Left forelimb (tissue), 1 donor: ENCODE data around the gene TRRAP.

Source experiments
- DNase-seq: peaks from one replicate; pipeline ENCODE4 v3.0.0-alpha.2; 2018; ENCODE audit warnings: low spot score

TRRAP gene

DNA sequence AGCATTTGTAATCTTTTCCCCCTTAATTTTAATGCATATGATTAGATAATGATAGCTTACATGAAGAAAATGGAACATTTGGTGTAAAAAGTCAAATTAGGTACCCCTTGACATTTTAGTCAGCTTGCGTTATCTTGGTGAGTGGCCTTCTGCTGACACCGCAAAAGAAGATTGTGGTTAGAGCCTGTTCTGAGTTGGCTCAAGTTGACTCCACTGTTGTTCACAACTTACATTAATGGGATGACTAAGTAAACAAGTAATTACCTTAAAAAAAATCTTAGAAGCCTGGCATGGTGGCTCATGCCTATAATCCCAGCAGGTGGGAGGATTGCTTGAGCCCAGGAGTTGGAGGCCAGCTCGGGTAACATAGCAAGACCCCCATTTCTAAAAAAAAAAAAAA, 24.2 kb downstream of the TRRAP start:
- DNase-seq = no peak

DNA sequence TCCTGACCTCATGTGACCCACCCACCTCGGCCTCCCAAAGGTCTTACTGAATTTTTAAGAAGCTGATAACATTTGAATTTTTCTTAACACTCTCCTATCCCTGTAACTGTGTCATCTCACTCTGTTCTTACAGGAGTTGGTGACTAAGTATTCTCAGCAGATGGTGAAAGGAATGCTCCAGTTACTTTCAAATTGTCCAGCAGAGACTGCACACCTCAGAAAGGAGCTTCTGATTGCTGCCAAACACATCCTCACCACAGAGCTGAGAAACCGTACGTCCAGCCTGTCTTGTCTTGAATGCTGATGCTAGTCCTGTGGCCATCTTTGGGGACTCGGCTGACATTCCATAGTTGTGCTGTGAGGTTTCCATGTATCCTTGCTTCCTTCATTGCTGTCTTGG, 24.9 kb downstream of the TRRAP start:
- DNase-seq = no peak

DNA sequence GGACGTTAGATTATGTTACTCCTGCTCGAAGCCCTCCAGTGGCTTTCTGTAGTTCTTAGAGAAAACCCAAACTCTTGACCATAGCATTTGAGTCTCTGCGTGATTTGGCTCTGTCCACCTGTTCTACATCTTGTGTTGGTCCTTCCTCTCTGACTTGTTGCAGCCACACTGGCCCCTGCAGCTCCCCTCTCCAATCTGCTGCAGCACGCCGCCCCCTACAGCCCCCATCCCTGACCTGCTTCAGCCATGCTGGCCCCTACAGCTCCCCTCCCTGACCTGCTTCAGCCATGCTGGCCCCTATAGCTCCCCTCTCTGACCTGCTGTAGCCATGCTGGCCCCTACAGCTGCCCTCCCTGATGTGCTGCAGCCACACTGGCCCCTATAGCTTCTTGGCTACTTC, 29.2 kb downstream of the TRRAP start:
- DNase-seq = no peak

DNA sequence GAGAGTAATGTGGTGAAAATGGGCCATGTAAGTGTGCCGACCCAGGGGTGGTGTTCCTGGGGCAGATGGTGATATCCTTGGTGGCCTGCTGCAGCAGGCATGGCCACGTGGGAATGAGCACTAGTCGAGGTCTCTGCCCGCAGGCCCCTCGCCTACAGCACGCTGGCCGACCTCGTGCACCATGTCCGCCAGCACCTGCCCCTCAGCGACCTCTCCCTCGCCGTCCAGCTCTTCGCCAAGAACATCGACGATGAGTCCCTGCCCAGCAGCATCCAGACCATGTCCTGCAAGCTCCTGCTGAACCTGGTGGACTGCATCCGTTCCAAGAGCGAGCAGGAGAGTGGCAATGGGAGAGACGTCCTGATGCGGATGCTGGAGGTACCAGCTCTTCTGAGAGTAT, 30.3 kb downstream of the TRRAP start:
- DNase-seq = no peak

DNA sequence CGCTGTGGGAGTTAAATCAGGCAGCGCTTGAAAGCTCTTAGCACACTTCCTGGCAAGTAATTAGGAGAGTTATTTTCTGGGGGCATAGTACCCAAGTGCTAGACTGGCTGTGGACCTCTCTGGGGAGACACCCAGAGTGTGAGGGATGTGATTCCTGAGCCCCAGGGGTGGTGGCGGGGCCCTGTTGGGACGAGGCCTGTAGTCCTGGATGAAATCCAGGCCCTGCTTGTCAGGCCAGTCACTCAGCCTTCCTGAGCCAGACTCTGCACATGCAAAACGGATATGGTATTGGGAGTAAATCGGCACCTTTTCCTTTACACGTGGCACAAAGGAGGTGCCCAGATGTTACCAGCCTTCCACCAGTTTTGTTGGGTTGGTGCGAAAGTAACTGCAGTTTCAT, 31.2 kb downstream of the TRRAP start:
- no peak for DNase-seq

DNA sequence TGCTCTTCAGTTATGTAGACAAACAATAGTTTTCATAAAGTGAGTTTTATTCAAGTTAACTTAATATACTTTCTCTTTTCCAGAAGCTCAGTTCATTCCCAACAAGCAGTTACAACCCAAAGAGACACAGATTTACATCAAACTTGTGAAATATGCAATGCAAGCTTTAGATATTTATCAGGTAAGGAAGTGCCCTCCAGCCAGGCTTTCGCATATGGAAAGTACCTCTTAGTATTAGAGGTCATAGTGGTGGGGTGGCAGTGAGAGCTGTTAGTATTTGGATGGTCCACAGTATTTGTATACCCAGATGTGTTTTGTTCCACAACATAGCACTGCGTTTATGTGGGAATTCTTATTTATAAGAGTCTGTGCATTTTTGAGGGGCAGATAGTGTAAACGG, 32.1 kb downstream of the TRRAP start:
- DNase-seq = no peak

DNA sequence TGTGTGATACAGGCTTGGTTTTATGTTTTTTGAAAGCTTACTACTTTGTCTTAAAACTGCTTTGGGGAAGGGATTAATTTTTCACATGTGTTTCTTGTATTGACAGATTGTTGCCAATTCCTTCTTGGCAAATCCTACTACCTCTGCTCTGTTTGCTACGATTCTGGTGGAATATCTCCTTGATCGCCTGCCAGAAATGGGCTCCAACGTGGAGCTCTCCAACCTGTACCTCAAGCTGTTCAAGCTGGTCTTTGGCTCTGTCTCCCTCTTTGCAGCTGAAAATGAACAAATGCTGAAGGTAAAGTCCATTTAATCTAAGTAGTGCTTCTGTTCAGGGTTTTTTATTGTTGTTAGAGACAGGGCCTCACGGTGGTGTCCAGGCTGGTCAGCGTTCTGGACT, 33.6 kb downstream of the TRRAP start:
- DNase-seq = no peak

DNA sequence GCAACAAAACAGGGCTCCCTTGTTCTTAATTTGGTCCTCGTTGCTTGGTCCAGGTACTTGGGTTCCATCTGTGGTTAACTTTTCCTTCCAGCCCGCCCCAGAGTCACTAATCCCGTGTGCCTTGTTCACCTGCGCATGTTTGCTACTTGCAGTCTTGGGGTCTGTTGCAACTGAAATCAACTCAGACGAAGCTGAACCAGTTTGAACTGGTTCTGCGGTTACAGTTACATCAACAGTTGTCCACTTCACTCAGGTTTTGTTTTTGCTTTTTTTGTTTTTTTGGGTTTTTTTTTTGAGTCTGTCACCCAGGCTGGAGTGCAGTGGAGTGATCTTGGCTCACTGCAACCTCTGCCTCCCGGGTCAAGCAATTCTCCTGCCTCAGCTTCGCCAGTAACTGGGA, 34.7 kb downstream of the TRRAP start:
- DNase-seq = no peak

DNA sequence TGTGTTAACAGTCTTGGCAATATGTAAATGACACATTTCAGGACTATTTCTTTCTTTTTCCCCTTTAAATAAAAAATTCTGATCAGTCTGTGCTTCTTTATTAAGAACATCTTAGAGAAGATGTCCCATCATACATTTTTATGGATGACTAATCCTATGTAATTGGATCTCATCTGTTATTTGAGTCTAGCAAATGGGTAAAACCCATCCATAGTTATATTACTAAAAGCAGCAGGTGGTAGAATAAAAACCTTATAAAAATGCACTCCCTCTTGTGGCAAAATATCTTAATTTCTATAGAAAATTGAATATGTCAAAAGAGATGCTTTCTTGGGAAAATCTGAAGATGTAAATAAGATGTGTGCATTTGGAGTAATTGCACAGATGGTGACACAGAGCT, 35.3 kb downstream of the TRRAP start:
- DNase-seq = no peak

DNA sequence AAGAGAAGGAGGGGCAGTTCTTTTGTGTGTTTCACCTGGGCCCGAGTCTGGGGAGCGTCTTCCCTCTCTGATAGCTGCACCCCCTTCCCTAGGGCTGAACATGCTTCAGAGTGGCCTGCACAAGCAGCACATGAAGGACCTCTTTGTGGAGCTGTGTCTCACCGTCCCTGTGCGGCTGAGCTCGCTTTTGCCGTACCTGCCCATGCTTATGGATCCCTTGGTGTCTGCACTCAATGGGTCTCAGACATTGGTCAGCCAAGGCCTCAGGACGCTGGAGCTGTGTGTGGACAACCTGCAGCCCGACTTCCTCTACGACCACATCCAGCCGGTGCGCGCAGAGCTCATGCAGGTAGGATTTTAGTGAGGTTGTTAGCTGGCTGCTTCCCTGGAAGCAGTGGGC, 39.0 kb downstream of the TRRAP start:
- peak; percentile 50 for DNase-seq

DNA sequence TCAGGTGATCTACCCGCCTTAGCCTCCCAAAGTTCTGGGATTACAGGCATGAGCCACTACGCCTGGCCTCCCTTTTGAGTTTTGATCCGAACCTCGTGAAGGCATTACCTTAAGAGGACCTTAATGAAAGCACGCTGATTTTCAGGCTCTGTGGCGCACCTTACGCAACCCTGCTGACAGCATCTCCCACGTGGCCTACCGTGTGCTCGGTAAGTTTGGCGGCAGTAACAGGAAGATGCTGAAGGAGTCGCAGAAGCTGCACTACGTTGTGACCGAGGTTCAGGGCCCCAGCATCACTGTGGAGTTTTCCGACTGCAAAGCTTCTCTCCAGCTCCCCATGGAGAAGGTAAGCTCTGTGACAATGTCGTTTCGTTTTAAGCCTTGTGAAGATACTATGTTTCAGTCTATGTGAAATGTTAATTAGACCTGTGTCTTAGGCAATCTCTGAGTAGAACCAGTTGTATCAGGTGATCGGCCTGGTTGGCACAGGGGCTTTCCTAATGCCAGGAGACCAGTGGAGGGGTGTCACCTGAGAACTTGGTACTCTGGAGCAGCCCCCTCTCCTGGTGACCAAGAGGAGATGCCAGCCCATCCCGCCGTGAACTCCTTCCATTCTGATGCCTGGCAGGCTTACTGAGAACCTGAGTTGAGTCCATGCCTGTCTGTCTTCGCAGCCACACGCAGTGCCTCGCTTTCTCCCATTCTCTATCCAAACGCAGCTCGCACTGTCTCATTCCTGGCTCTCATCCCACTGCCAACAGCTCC, 43.5 kb downstream of the TRRAP start:
- DNase-seq = peak; percentile 23

DNA sequence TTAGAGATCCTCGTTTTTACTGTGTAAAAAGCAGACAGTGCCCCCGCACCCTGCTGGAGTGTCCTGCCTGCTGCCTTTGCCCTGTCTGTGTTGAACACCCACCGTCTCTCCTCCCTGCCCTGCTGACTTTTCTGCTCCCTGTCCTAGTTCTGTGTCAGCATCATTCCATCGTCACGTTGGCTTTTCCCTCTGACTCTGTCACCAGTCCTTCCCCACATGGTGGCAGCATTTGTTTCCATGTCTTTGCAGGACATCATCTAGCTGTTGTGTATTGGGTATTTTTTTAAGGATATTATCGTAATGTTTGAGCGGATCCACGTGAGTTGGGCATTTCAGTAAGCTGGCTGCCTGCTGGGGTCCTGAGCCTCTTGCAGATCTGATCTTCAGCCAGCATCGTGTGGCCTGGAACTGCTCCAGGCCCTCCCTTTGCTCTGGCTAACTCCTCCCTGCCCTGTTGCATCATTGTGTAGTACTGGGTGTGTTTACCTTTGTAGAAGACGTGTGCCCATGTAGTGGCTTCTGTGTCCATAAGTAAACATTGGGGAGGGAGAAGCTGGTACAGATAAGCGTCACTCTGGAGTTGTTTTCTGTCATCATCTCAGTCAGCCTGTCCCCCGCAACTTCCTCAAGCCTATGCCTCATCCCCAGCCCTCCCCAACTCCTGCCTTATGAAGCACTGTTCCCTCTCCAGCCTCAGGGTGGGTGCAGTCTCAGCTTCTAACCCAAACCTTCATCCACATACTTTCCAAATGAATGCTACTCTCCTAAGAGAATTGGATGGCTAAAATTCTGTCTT, 44.3 kb downstream of the TRRAP start:
- peak; percentile 12 for DNase-seq

DNA sequence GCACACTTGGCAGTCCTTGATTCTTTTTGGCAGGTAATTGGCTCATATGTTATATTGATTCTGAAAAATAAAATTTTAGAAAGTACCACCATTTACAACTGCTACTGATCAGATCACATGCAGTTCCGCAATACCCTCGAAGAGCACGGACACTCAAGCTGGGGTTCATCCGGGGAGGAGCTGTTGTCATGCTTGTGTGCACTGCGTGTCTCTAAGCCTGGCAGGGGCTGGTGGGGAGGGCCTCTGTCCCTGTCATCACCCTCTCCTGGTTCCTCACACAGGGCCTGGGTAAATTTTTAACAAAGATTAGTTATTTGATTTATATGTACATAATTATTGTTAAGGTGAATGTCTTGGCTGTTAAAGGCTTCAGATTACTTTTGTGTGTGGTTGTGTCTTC, 45.2 kb downstream of the TRRAP start:
- peak; percentile 3 for DNase-seq

DNA sequence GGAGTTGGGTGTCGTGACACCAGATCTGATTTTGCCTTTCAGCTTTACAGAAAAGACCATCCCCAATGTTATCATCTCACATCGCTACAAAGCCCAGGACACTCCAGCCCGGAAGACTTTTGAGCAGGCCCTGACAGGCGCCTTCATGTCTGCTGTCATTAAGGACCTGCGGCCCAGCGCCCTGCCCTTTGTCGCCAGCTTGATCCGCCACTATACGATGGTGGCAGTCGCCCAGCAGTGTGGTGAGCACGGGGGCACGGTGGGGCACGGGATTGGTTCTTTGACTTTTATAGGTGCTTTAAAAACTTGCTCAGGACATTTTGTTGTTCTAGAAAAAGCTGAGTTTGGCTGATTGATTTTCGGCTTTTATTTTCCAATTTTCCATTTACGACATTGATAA, 48.8 kb downstream of the TRRAP start:
- DNase-seq = no peak

DNA sequence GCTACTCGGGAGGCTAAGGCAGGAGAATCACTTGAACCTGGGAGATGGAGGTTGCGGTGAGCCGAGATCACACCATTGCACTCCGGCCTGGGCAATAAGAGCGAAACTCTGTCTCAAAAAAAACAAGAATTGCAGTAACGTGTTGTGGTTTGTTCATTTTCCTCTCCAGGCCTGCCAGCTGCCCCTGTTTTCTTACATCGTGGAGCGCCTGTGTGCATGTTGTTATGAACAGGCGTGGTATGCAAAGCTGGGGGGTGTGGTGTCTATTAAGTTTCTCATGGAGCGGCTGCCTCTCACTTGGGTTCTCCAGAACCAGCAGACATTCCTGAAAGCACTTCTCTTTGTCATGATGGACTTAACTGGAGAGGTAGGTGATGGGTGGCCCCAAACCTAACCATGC, 52.1 kb downstream of the TRRAP start:
- DNase-seq = peak; percentile 14

DNA sequence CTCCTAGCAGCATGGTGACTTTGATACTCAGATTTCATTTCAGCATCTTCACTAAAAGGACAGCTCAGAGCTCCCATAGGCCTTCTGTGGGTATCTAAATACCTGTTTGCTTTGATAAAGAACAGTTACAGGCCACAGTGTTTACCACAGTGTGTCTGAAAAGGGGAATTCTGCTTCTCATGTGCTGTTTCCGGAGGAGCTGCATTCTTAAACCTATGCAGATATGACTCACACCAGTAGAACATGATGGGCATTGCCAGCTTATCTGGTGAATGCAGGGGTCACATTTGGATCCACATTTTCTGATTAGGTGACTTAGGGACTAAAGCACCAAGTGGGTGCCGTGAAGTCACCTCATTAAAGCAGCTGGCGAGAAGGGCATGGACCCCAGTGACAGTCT, 52.6 kb downstream of the TRRAP start:
- no peak for DNase-seq

DNA sequence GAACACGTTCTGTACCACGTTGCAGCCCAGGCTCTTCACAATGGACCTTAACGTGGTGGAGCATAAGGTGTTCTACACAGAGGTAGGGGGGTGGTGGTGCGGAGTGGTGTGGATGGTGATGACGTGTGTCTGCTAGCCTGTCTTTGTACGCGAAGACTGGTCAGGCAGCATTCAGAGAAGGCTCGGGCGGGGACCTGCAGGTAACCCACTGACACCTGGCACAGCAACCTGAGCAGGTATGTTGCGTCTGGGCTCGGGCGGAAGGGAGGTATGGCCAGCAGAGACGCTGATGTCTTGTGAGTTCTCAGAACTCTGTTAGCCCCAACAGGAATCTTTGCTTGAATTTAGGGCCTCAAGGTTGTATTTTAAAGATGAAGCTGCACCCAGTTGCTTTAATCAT, 55.0 kb downstream of the TRRAP start:
- DNase-seq = no peak

DNA sequence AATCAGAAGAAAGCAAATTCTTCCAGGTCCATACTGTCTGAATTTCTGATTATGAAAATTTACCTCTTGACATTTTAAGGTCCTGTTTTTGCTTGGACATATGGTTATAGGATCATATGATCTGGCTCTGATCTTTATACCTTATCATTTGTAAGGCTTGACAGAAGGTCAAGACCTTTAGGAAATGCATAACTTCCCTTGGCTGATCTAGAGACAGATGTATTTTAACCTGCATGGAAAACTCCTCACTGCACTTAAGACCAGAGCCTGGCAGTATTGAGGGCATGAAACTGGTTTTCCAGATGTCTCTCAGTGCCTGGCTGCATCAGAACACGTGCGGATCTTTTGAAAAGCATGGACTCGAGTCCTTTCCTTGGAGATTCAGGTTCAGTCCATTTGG, 55.9 kb downstream of the TRRAP start:
- no peak for DNase-seq

DNA sequence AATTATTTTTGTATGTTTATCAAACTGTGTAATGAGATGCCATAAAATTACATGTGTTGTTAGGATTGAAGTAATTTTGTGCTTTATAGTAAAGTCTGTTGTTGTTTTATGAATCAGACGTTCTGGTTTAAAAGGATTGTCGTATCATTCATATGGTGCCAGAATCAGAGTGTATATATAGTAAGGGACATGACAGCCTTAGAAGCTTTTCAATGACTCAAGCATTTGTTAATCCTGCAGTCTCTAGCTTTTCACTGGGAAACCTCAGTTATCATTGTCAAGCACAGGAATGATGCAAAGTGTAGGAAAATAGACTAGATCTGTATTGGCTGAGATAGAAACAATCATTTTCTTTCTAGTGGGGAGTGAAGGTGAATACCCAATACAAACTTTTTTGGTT, 57.5 kb downstream of the TRRAP start:
- no peak for DNase-seq

DNA sequence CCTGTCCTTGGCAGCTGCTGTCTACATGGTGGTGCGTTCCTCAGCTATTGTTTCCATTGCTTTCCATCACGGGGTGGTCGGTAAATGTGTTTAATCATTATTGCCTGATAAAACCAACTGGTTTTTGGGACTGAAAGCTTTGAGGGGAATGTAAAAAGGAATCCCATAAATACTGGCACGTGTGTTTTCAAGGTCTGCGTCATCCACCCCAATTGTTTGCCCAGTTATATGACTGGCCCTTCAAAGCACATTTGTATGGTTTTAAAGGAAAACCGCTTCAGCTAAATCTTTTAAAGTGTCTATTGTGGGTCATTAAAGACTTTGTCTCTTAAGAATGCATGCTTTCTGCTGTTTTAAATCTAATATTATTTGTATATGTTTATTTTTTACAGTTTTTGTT, 65.0 kb downstream of the TRRAP start:
- no peak for DNase-seq

DNA sequence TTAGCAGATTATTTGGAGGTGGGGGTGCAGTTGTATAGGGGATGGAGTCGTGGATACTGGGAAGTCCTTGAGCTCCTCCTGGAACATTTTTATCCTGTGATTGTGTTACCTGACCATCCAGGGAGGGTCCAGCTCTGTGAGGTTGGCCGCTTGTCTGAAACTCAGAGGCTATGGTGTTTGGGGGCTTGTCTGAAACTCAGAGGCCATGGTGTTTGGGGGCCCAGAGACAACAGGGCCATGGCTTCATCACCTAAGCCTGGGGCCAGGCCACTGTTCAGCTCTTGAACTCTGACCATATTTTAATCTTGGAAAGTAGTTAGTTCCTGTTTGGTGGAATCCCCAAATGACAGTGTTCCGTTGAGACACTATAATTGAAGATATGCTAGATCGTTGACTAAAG, 66.1 kb downstream of the TRRAP start:
- DNase-seq = no peak

DNA sequence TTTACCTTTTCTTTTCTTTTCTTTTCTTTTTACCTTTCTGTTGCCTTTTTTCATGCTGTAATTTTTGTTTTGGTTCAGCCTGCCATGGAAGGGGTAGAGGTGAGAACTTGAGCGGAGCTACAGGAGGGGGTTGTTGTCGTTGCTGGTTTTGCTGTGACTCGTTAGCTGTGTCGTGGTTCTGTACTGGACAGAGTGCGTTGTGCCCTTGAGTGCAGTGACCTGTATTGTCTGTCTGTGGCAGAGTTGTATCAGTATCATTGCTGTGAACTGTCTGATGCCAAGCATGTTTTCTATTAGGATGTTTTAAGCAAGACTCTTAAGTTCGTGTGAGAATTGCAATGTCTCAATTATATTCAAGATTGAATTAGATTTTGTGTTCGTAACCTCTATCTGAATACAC, 67.5 kb downstream of the TRRAP start:
- DNase-seq = no peak

DNA sequence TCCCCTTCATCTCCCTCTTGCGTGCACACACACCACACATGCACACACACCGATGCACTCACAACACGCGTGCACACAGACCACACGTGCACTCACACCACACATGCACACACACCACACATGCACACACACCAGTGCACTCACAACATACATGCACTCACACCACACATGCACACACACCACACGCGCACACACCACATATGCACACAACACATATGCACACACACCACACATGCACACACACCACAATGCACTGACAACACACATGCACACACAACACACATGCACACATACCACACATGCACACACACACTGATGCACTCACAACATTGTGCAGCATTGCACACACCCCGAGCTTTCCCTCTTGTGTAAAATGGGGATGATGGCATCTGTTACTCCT, 68.1 kb downstream of the TRRAP start:
- no peak for DNase-seq
